Mesothelial cell of epicardium (in vitro differentiated cells): ENCODE data around the gene MB21D2. TPM values are rescaled to one million over a fixed set of nuclear protein-coding genes. Genes with fewer than 3 reads are reported as not detected.
A peak's percentile ranks its signal among the peaks of the same experiment; 100 is the strongest.

Experiments
- DNase-seq, 2 experiments: peaks; one replicate each; pipeline ENCODE4 v3.0.0; 2021; ENCODE audit warnings: low spot score in 2 of 2; ENCODE audit not compliant: unreplicated experiment in 2 of 2
- H3K27ac Mint-ChIP-seq: 2 replicates; pipeline ENCODE4 v1.8.0; 2021; ENCODE audit warnings: mixed read lengths
- H3K27me3 Mint-ChIP-seq: 2 replicates; pipeline ENCODE4 v1.8.0; 2021; ENCODE audit warnings: low read depth, mixed read lengths
- H3K36me3 Mint-ChIP-seq: 2 replicates; pipeline ENCODE4 v1.8.0; 2021; ENCODE audit warnings: mixed read lengths
- H3K4me1 Mint-ChIP-seq: 2 replicates; pipeline ENCODE4 v1.8.0; 2021; ENCODE audit warnings: mixed read lengths
- H3K4me3 Mint-ChIP-seq: 2 replicates; pipeline ENCODE4 v1.8.0; 2021; ENCODE audit warnings: mild to moderate bottlenecking, moderate library complexity, mixed read lengths
- H3K9me3 Mint-ChIP-seq: 2 replicates; pipeline ENCODE4 v1.8.0; 2021; ENCODE audit warnings: mixed read lengths
- CTCF ChIP-seq: fragments of 200-600 bp; sonication (generic); IDR thresholded peaks from one replicate; pipeline ENCODE4 v1.5.0; 2021; ENCODE audit warnings: antibody characterized with exemption; ENCODE audit not compliant: unreplicated experiment
- total RNA-seq: library from RNA; stranded (reverse); gene quantifications from 3 replicates; pipeline ENCODE4 v1.2.1, GENCODE V29; 2021

Gene MB21D2
- total RNA-seq, 1 donor from 2014 or later = 8.5 TPM

DNA sequence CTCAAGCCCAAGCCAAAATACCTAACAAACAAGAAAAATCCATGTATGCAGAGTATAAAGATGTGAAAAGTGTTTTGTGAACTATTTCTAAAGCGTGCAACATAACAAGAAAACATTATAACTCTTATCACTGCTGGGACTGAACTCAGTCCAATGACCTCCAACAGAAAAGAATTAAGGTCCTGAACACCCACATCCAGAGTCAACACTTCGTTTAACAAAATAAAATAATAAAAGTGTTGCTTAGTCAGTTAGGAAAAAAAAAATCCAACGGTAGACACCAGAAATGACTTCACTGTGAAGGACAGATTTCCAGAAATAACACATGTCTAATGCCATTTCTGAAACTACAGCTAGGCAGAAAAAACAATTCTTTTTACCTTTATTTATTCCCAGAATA lies 28.0 kb downstream of the MB21D2 start:
- DNase-seq = no peak
- no peaks in the 10 kb centered on the region for H3K27me3 Mint-ChIP-seq
- H3K4me1 Mint-ChIP-seq = peaks cover 68% of the 10 kb centered on the region
- H3K4me3 Mint-ChIP-seq = no peak overlapping the region
- H3K9me3 Mint-ChIP-seq = no peaks in the 10 kb centered on the region
- no peaks in the 10 kb centered on the region for H3K36me3 Mint-ChIP-seq
- no peak for TF ChIP-seq CTCF
- peak overlapping the region; percentile 92 for H3K27ac Mint-ChIP-seq

DNA sequence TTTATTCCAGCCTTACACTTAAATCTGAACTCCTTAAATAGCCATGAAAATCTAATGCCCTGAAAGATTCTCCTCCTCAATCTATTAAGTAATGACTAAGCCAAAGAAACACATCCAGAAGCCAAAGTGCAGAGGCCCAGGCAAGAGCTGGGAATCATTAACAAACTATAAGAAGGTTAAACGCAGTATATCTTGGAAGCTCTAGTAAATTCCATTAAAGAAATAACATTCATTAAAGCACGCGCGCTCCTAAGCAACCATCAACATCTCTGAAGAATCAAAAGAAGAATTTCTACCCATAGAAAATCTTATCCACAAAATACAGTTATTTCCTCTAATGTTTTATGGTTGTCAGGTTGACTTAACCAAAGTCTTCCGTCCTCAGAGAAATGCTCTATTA lies 29.5 kb downstream of the MB21D2 start:
- TF ChIP-seq CTCF = no peak
- Mint-ChIP-seq H3K27ac (peak overlapping the region; percentile 92), H3K36me3 (no peaks in the 10 kb centered on the region), H3K4me3 (no peak overlapping the region), H3K27me3 (no peaks in the 10 kb centered on the region), H3K4me1 (peaks cover 73% of the 10 kb centered on the region), H3K9me3 (no peaks in the 10 kb centered on the region)
- no peak for DNase-seq

DNA sequence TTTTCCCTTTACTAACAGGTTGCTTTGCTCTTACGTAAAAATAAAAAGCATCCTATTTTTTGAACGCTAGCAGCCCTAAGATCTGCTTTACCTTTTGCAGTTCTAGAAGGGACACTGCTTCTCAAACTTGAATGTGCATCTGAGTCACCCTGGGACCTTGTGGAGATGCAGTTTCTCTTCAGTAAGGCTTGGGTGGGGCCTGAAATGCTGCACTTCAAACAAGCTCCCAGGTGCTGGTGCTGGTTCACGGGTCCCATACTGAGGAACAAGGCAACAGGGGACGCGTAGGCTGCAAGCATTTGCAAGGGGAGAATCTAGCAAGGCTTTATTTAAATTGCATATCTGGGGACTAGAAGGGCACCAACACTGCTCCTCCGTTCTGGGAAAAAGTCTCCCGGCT lies 30.0 kb downstream of the MB21D2 start:
- Mint-ChIP-seq H3K27ac (peak overlapping the region; percentile 92), H3K4me3 (no peak overlapping the region), H3K4me1 (peaks cover 71% of the 10 kb centered on the region), H3K36me3 (no peaks in the 10 kb centered on the region), H3K27me3 (no peaks in the 10 kb centered on the region), H3K9me3 (no peaks in the 10 kb centered on the region)
- no peak for DNase-seq
- no peak for TF ChIP-seq CTCF

- Mint-ChIP-seq H3K4me1 (peaks cover 69% of the 10 kb centered on the region), H3K27me3 (no peaks in the 10 kb centered on the region), H3K36me3 (no peaks in the 10 kb centered on the region), H3K4me3 (no peak overlapping the region), H3K9me3 (no peaks in the 10 kb centered on the region), H3K27ac (peak overlapping the region; percentile 87)
- no peak for DNase-seq
- no peak for TF ChIP-seq CTCF
Measured at GRCh38 chr3:192887047-192887446, 30.6 kb downstream of the MB21D2 start.

GRCh38 chr3:192884777-192885773 lies 32.6 kb downstream of the MB21D2 start:
- peak overlapping the region; percentile 89 for H3K27ac Mint-ChIP-seq
- H3K27me3 Mint-ChIP-seq = no peaks in the 10 kb centered on the region
- no peak for DNase-seq
- TF ChIP-seq CTCF = no peak
- H3K36me3 Mint-ChIP-seq = no peaks in the 10 kb centered on the region
- peaks cover 66% of the 10 kb centered on the region for H3K4me1 Mint-ChIP-seq
- no peaks in the 10 kb centered on the region for H3K9me3 Mint-ChIP-seq
- H3K4me3 Mint-ChIP-seq = no peak overlapping the region
